HepG2 (cell line): Measurements from ENCODE around the gene CDKN2AIP. TPM values are rescaled to one million over a fixed set of nuclear protein-coding genes. Genes with fewer than 3 reads are reported as not detected.

Source experiments
- ATAC-seq: fragments of 200-7000 bp; cut with Tn5 transposase; 3 replicates; pipeline ENCODE4 v1.9.1; 2020; ENCODE audit warnings: mild to moderate bottlenecking, moderate library complexity
- BruUV-seq: library from RNA; stranded (reverse); fragments of 400-500 nt; replicated peaks from 2 replicates; lab custom pipeline; 2021; lab: Mats Ljungman, UMichigan
- CTCF ChIA-PET: fragments of 300-600 bp; formaldehyde crosslinking; extraction: SDS; loops from one replicate; lab custom pipeline; 2021; ENCODE audit warnings: low total read pairs, inconsistent platforms, low intra/inter-chr PET ratio; lab: Yijun Ruan, JAX
- POLR2A ChIA-PET: fragments of 350-600 bp; sonication (Branson Sonifier 250); formaldehyde crosslinking; loops from one replicate; lab custom pipeline; 2020; ENCODE audit warnings: antibody characterized with exemption, inconsistent platforms; lab: Yijun Ruan, JAX
- DNase-seq: peaks from one replicate; pipeline ENCODE4 v3.0.0-alpha.2; 2015; ENCODE audit warnings: low spot score
- FAIRE-seq: peaks from 3 replicates; lab custom pipeline; 2011; peaks lifted over from hg19 to GRCh38; lab: Jason Lieb, UNC
- H2AFZ ChIP-seq: one replicate; pipeline ENCODE4 v1.6.1; 2011; ENCODE audit warnings: low read length, inconsistent platforms
- H3K27ac ChIP-seq: fragments of 300-600 bp; 3 replicates; pipeline ENCODE4 v1.8.0; 2011; ENCODE audit warnings: mixed run types, mild to moderate bottlenecking, mixed read lengths, low read length, inconsistent platforms; ENCODE audit not compliant: insufficient read depth; ENCODE audit errors: extremely low read length
- H3K27me3 ChIP-seq, 2 experiments: fragments of 200-600 bp in 1 of 2; 2 replicates in 1 of 2; 3 replicates in 1 of 2; pipeline versions ENCODE4 v1.6.0 to v1.8.0; 2011; ENCODE audit warnings: low read length in 2 of 2, mild to moderate bottlenecking in 2 of 2, moderate library complexity in 2 of 2, inconsistent platforms in 1 of 2; ENCODE audit not compliant: insufficient read depth in 2 of 2, control insufficient read depth in 1 of 2
- H3K36me3 ChIP-seq, 2 experiments: fragments of 200-600 bp in 1 of 2; replicated peaks in 1 of 2; 2 replicates in 1 of 2; 3 replicates in 1 of 2; pipeline versions ENCODE4 v1.5.1 to v1.8.0; 2011; ENCODE audit warnings: low read length in 2 of 2, inconsistent platforms in 1 of 2; ENCODE audit not compliant: insufficient read depth in 2 of 2, control insufficient read depth in 1 of 2
- H3K4me1 ChIP-seq: 2 replicates; pipeline ENCODE4 v1.5.1; 2012; ENCODE audit warnings: low read length, inconsistent platforms; ENCODE audit not compliant: insufficient read depth
- H3K4me2 ChIP-seq: 2 replicates; pipeline ENCODE4 v1.6.0; 2011; ENCODE audit warnings: low read depth, low read length, inconsistent platforms
- H3K4me3 ChIP-seq, 3 experiments: fragments of 200-600 bp in 1 of 3; sonication (generic), shearing (Covaris generic) in 1 of 3; replicated peaks in 1 of 3; 2 replicates each; pipeline ENCODE4 v1.5.1; 2011 to 2016; ENCODE audit warnings: low read length in 3 of 3, inconsistent platforms in 2 of 3, low read depth in 2 of 3, mild to moderate bottlenecking in 2 of 3, control low read depth in 1 of 3, mixed read lengths in 1 of 3; ENCODE audit not compliant: insufficient read depth in 1 of 3
- H3K79me2 ChIP-seq: one replicate; pipeline ENCODE4 v1.6.1; 2011; ENCODE audit warnings: low read length, inconsistent platforms; ENCODE audit not compliant: insufficient read depth
- H3K9ac ChIP-seq: 2 replicates; pipeline ENCODE4 v1.6.0; 2011; ENCODE audit warnings: mild to moderate bottlenecking, low read depth, low read length, inconsistent platforms; ENCODE audit not compliant: insufficient read depth
- H3K9me3 ChIP-seq: 2 replicates; pipeline ENCODE4 v1.5.1; 2012; ENCODE audit warnings: mild to moderate bottlenecking, low read length
- H4K20me1 ChIP-seq: 2 replicates; pipeline ENCODE4 v1.6.0; 2011; ENCODE audit warnings: inconsistent platforms, mild to moderate bottlenecking, low read length, moderate library complexity; ENCODE audit not compliant: insufficient read depth
- DNMT3B ChIP-seq: conservative IDR thresholded peaks from 2 replicates; pipeline ENCODE4 v1.6.1; 2016; ENCODE audit warnings: missing biosample characterization, control low read depth
- NBN ChIP-seq: fragments of 450-650 bp; conservative IDR thresholded peaks from 2 replicates; pipeline ENCODE4 v1.6.1; 2017
- NCOA5 ChIP-seq: sonication (generic); formaldehyde crosslinking; IDR thresholded peaks from 2 replicates; pipeline ENCODE4 v1.4.0; 2020; ENCODE audit warnings: missing genetic modification reagents
- NFAT5 ChIP-seq: sonication (generic); formaldehyde crosslinking; IDR thresholded peaks from 2 replicates; pipeline ENCODE4 v1.4.0; 2020; ENCODE audit warnings: missing genetic modification reagents
- PREB ChIP-seq: sonication (generic); formaldehyde crosslinking; IDR thresholded peaks from 2 replicates; pipeline ENCODE4 v1.4.0; 2020; ENCODE audit warnings: missing genetic modification reagents
- RELA ChIP-seq: sonication (generic); formaldehyde crosslinking; IDR thresholded peaks from 2 replicates; pipeline ENCODE4 v1.4.0; 2020; ENCODE audit warnings: missing genetic modification reagents
- ZNF354B ChIP-seq: sonication (generic); formaldehyde crosslinking; IDR thresholded peaks from 2 replicates; pipeline ENCODE4 v1.8.0; 2022; ENCODE audit warnings: mild to moderate bottlenecking, missing genetic modification reagents
- WGBS: methylation state at CpG from one replicate; pipeline ENCODE4 v1.1.6; 2017; ENCODE audit warnings: low lambda C conversion rate; 5-methylcytosine and 5-hydroxymethylcytosine counted together
- in situ Hi-C: cut with HindIII; loops from 2 replicates; pipeline ENCODE4 v1.10.0; 2017; ENCODE audit warnings: low pct_unique_long_range_greater_than_20kb; ENCODE audit not compliant: extremely low pct_ligation_motif_present
- intact Hi-C: fragments of 100-400 bp; cut with micrococcal nuclease; formaldehyde crosslinking; loops from one replicate; pipeline ENCODE4 v1.10.0; 2022; ENCODE audit not compliant: unreplicated experiment
- polyA plus RNA-seq, 8 experiments: library from polyadenylated mRNA; depleted of rRNA in 3 of 8; stranded (reverse) in 7 of 8; unstranded in 1 of 8; fragments of >200 nt; fragmentation: Illumina TruSeq in 4 of 8; extraction: Trizol in 4 of 8; gene quantifications; 2 replicates each; pipeline versions ENCODE4 v1.2.1 to v1.2.3, GENCODE V29; 2011 to 2016; ENCODE audit warnings: low read depth in 4 of 8, missing spikeins in 1 of 8, mixed read lengths in 1 of 8; ENCODE audit not compliant: insufficient read depth in 1 of 8
- total RNA-seq, 5 experiments: library from RNA; depleted of rRNA; stranded (reverse); fragments of >200 nt; fragmentation: Illumina TruSeq; extraction: Trizol; gene quantifications; 2 replicates each; pipeline ENCODE4 v1.2.3, GENCODE V29; 2016; ENCODE audit warnings: low read depth in 1 of 5

CDKN2AIP gene
- total and polyA plus RNA-seq, 2 of the 13 experiments (the other 11 are each of a cell fraction or from before 2014, with no cell fraction given), result 17.0 to 18.7 TPM

GRCh38 chr4:183434666-183435190, 9.7 kb upstream of the CDKN2AIP start:
- FAIRE-seq, result no peak
- Histone ChIP-seq H2AFZ (no peak overlapping the region), H3K9ac (no peak overlapping the region), H3K79me2 (no peaks in the 10 kb centered on the region), H4K20me1 (no peaks in the 10 kb centered on the region), H3K4me2 (no peak overlapping the region), H3K27ac (no peak overlapping the region), H3K27me3 (no peaks in the 10 kb centered on the region), H3K36me3 (no peaks in the 10 kb centered on the region), H3K9me3 (no peaks in the 10 kb centered on the region), H3K4me3 (no peak overlapping the region), H3K4me1 (peaks cover 42% of the 10 kb centered on the region)
- POLR2A ChIA-PET, result no interaction called here
- 47% methylated on average over 5 of the region's 5 CpGs for WGBS
- ATAC-seq, result no peak
- in situ Hi-C loops, result no loop called here
- BruUV-seq, result no TSS peak
- CTCF ChIA-PET, result no interaction called here
- TF ChIP-seq NBN (no peak), RELA (CRISPR knock-in tag) (no peak), NFAT5 (no peak), PREB (CRISPR knock-in tag) (no peak), DNMT3B (CRISPR knock-in tag) (no peak), ZNF354B (CRISPR knock-in tag) (no peak), NCOA5 (no peak)
- DNase-seq, result no peak
- intact Hi-C loops, result no loop called here
